B cell (primary cell): ENCODE results near the gene KIRREL3. TPM values are rescaled to one million over a fixed set of nuclear protein-coding genes. Genes with fewer than 3 reads are reported as not detected.

Experiments used
- ATAC-seq: fragments of 200-7000 bp; cut with Tn5 transposase; one replicate; pipeline ENCODE4 v1.10.0; 2021; ENCODE audit warnings: low read depth, mild to moderate bottlenecking, moderate number of reproducible peaks, moderate library complexity
- CTCF ChIA-PET: fragments of 350-600 bp; sonication (Branson Sonifier 250); formaldehyde crosslinking; loops from one replicate; lab custom pipeline; 2021; ENCODE audit warnings: antibody characterized with exemption, inconsistent platforms; lab: Charles Lee
- POLR2A ChIA-PET: fragments of 350-600 bp; sonication (Branson Sonifier 250); formaldehyde crosslinking; loops from one replicate; lab custom pipeline; 2021; ENCODE audit warnings: antibody characterized with exemption; lab: Charles Lee
- DNase-seq: peaks from one replicate; pipeline ENCODE4 v3.0.0; 2013
- H2AFZ ChIP-seq: 2 replicates; pipeline ENCODE4 v1.6.1; 2012; ENCODE audit warnings: mild to moderate bottlenecking, low read depth, low read length; ENCODE audit not compliant: insufficient read depth, poor library complexity, severe bottlenecking
- H3K27ac ChIP-seq, 2 donors: 1 replicate in 1 of 2; 2 replicates in 1 of 2; pipeline ENCODE4 v1.5.1; 2012 to 2013; ENCODE audit warnings: low read length in 2 of 2, mild to moderate bottlenecking in 2 of 2, moderate library complexity in 1 of 2
- H3K27me3 ChIP-seq, 4 experiments: fragments of 200-600 bp in 1 of 4; sonication (generic) in 1 of 4; replicated peaks in 1 of 4; 1 replicate in 2 of 4; 2 replicates in 2 of 4; pipeline versions ENCODE4 v1.6.1 to v1.7.0; 2013 to 2016; ENCODE audit warnings: low read length in 3 of 4, mild to moderate bottlenecking in 2 of 4, mixed read lengths in 1 of 4, moderate library complexity in 1 of 4; ENCODE audit not compliant: insufficient read depth in 4 of 4, control insufficient read depth in 3 of 4; ENCODE audit errors: control extremely low read depth in 1 of 4
- H3K36me3 ChIP-seq, 2 experiments: replicated peaks in 1 of 2; 1 replicate in 1 of 2; 2 replicates in 1 of 2; pipeline versions ENCODE4 v1.6.1 to v1.7.1; 2013; ENCODE audit warnings: low read length in 1 of 2; ENCODE audit not compliant: insufficient read depth in 2 of 2, control insufficient read depth in 1 of 2; ENCODE audit errors: control extremely low read depth in 1 of 2, extremely low read depth in 1 of 2
- H3K4me1 ChIP-seq, 2 donors: fragments of 200-600 bp in 1 of 2; sonication (generic) in 1 of 2; 1 replicate in 1 of 2; 2 replicates in 1 of 2; pipeline versions ENCODE4 v1.5.1 to v1.6.1; 2013 to 2017; ENCODE audit warnings: low read length in 2 of 2; ENCODE audit not compliant: control insufficient read depth in 2 of 2, insufficient read depth in 2 of 2
- H3K4me2 ChIP-seq: replicated peaks from 2 replicates; pipeline ENCODE3; 2012; ENCODE audit warnings: mild to moderate bottlenecking, low read depth, low read length; ENCODE audit not compliant: poor library complexity, severe bottlenecking
- H3K4me3 ChIP-seq, 5 experiments: fragments of 200-600 bp in 1 of 5; sonication (generic) in 1 of 5; 1 replicate in 3 of 5; 2 replicates in 2 of 5; pipeline versions ENCODE4 v1.5.1 to v1.7.0; 2011 to 2016; ENCODE audit warnings: low read length in 4 of 5, mild to moderate bottlenecking in 4 of 5, low read depth in 2 of 5, control low read depth in 1 of 5, moderate library complexity in 1 of 5; ENCODE audit not compliant: insufficient read depth in 1 of 5; ENCODE audit errors: control extremely low read depth in 1 of 5, extremely low read depth in 1 of 5
- H3K79me2 ChIP-seq: fragments of 200-600 bp; sonication (generic); one replicate; pipeline ENCODE4 v1.6.0; 2016; ENCODE audit warnings: low read length; ENCODE audit not compliant: control insufficient read depth, insufficient read depth
- H3K9ac ChIP-seq: fragments of 200-600 bp; sonication (generic); 2 replicates; pipeline ENCODE4 v1.6.1; 2017; ENCODE audit warnings: mild to moderate bottlenecking, low read length, moderate library complexity
- H3K9me3 ChIP-seq, 3 donors: one replicate each; pipeline versions ENCODE4 v1.6.1 to v1.7.1; 2013; ENCODE audit warnings: low read length in 2 of 3; ENCODE audit not compliant: control insufficient read depth in 2 of 3, insufficient read depth in 1 of 3; ENCODE audit errors: control extremely low read depth in 1 of 3
- H4K20me1 ChIP-seq: 2 replicates; pipeline ENCODE4 v1.6.0; 2012; ENCODE audit warnings: mild to moderate bottlenecking, low read length; ENCODE audit not compliant: insufficient read depth, control insufficient read depth, poor library complexity, severe bottlenecking
- H3K27ac Mint-ChIP-seq: one replicate; pipeline ENCODE4 v1.8.0; 2021; ENCODE audit warnings: mixed read lengths
- H3K27me3 Mint-ChIP-seq: one replicate; pipeline ENCODE4 v1.8.0; 2021; ENCODE audit warnings: mixed read lengths
- H3K4me1 Mint-ChIP-seq: one replicate; pipeline ENCODE4 v1.8.0; 2021; ENCODE audit warnings: mixed read lengths
- H3K4me3 Mint-ChIP-seq: one replicate; pipeline ENCODE4 v1.8.0; 2021; ENCODE audit warnings: mixed read lengths
- H3K9me3 Mint-ChIP-seq: one replicate; pipeline ENCODE4 v1.8.0; 2022; ENCODE audit warnings: mixed read lengths; ENCODE audit not compliant: insufficient read depth
- CTCF ChIP-seq: fragments of 200-600 bp; IDR thresholded peaks from one replicate; pipeline ENCODE4 v1.8.0; 2022; ENCODE audit warnings: antibody characterized with exemption, mild to moderate bottlenecking
- EZH2 ChIP-seq: IDR thresholded peaks from 2 replicates; pipeline ENCODE4 v1.6.1; 2012; ENCODE audit warnings: borderline replicate concordance, low read depth, mild to moderate bottlenecking, moderate library complexity, low read length; ENCODE audit not compliant: insufficient read depth, poor library complexity, severe bottlenecking
- WGBS: methylation state at CpG from one replicate; pipeline ENCODE4 v1.1.5; 2013; ENCODE audit warnings: missing lambda C conversion rate; ENCODE audit not compliant: insufficient coverage; 5-methylcytosine and 5-hydroxymethylcytosine counted together
- intact Hi-C: fragments of 100-400 bp; cut with micrococcal nuclease; formaldehyde crosslinking; loops from one replicate; pipeline ENCODE4 v1.10.0; 2022
- polyA plus RNA-seq: library from polyadenylated mRNA; depleted of rRNA; stranded (reverse); fragments of >200 nt; gene quantifications from 2 replicates; pipeline ENCODE4 v1.2.3, GENCODE V29; 2012
- total RNA-seq, 2 donors: library from RNA; stranded (reverse); fragments of 120-200 nt in 1 of 2; gene quantifications; 1 replicate in 1 of 2; 2 replicates in 1 of 2; pipeline versions ENCODE4 v1.2.3 to v1.2.4, GENCODE V29; 2013 to 2022

Gene KIRREL3
- total and polyA plus RNA-seq, 2 donors (not counting 1 experiment from before 2014, with no cell fraction given) = not detected

DNA sequence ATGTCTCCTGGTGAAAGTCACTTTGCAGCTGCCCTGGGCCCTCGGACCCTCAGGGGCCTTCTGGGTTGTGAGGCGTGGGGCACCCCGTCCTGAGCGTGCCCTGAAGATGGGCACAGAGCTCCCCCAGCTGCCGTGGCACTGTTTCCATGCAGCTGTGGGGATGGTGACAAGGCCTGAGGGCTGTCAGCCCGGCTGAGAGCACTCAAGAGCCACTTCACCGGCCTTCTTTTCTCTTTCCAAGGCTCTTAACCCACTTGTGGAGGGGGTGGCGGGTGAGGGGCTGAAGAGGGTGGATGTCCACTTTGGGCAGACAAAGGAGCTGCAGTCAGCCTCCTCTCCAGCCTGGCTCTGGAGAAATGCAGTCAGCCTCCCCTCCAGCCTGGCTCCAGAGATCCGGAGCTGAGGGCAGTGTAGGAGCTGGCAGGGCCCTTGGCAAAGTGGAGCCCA, 405.6 kb downstream of the KIRREL3 start:
- Histone ChIP-seq H3K27ac (no peak overlapping the region), H3K4me2 (no peak overlapping the region), H3K4me1 (no peaks in the 10 kb centered on the region), H3K36me3 (no peaks in the 10 kb centered on the region), H4K20me1 (no peaks in the 10 kb centered on the region), H3K79me2 (no peaks in the 10 kb centered on the region), H2AFZ (no peak overlapping the region), H3K9ac (no peak overlapping the region), H3K27me3 (no peaks in the 10 kb centered on the region), H3K4me3 (no peak overlapping the region), H3K9me3 (no peaks in the 10 kb centered on the region)
- intact Hi-C loops = no loop called here
- DNase-seq (no peak), ATAC-seq (no peak)
- Mint-ChIP-seq H3K4me1 (no peaks in the 10 kb centered on the region), H3K9me3 (peaks cover 4% of the 10 kb centered on the region), H3K4me3 (no peak overlapping the region), H3K27ac (no peak overlapping the region), H3K27me3 (no peaks in the 10 kb centered on the region)
- WGBS = 88% methylated on average over 6 of the region's 9 CpGs
- ChIA-PET CTCF (no interaction called here), POLR2A (no interaction called here)
- TF ChIP-seq CTCF = no peak
- no peak for TF ChIP-seq EZH2

GRCh38 chr11:126592496-126593410, 407.8 kb downstream of the KIRREL3 start:
- H3K27ac Mint-ChIP-seq = no peak overlapping the region
- TF ChIP-seq CTCF (no peak), EZH2 (no peak)
- no peak overlapping the region for H3K27ac ChIP-seq
- no peak overlapping the region for H2AFZ ChIP-seq
- H3K4me2 ChIP-seq = no peak overlapping the region
- no peaks in the 10 kb centered on the region for H3K9me3 Mint-ChIP-seq
- no peaks in the 10 kb centered on the region for H3K4me1 Mint-ChIP-seq
- H3K4me1 ChIP-seq = no peaks in the 10 kb centered on the region
- ATAC-seq (no peak), DNase-seq (no peak)
- H3K9me3 ChIP-seq = no peaks in the 10 kb centered on the region
- no peaks in the 10 kb centered on the region for H3K27me3 Mint-ChIP-seq
- WGBS = 93% methylated on average over 21 of the region's 21 CpGs
- H3K4me3 ChIP-seq = no peak overlapping the region
- POLR2A ChIA-PET = no interaction called here
- no peaks in the 10 kb centered on the region for H3K36me3 ChIP-seq
- H3K9ac ChIP-seq = no peak overlapping the region
- H3K79me2 ChIP-seq = no peaks in the 10 kb centered on the region
- CTCF ChIA-PET = no interaction called here
- intact Hi-C loops = no loop called here
- no peak overlapping the region for H3K4me3 Mint-ChIP-seq
- H4K20me1 ChIP-seq = no peaks in the 10 kb centered on the region
- no peaks in the 10 kb centered on the region for H3K27me3 ChIP-seq
